NOMO-1 treated with dmso at 0.1 percent for 144 hours (cell line): ENCODE data around the gene TRMT11.
"Not testable (repeated sequence)": the region's sequence is repeated elsewhere in the genome, so short reads cannot be mapped to it uniquely, and the experiment has no call there.

Experiments
- DNase-seq: peaks from one replicate; lab custom pipeline; 2025; ENCODE audit not compliant: unreplicated experiment; lab: John Stamatoyannopoulos, UW

TRMT11 gene

GRCh38 chr6:125991653-125992052, 5.3 kb downstream of the TRMT11 start:
- DNase-seq, result no peak

DNA sequence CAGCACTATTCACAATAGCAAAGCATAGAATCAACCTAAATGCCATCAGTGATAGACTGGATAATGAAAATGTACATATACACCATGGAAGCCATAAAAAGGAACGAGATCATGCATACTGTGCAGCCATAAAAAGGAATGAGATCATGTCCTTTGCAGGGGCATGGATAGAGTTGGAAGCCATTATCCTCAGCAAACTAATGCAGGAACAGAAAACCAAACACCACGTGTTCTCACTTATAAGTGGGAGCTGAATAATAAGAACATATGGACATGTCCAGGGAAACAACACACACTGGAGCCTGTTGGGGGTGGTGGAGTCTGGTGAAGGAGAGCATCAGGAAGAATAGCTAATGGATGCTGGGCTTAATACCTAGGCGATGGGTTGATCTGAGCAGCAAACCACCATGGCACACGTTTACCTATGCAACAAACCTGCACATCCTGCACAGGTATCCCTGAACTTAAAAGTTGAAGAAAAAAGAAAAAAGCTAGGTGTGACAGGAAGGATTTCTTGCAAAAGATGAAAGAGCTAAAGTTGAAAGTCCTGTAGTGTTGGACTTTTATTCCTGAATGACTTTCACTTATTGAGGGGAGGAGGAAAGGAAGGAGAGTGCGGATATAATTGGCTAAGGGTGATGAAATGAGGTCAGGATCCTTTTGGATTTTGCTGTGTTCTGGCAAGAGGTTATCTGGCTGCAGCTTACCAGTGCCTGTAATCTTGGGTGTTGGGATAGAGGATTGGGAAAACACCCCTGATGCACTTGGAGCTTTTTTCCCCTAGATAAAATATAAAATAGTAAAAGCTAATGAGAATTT, 8.5 kb downstream of the TRMT11 start:
- DNase-seq, result no peak

GRCh38 chr6:125995972-125996580, 9.7 kb downstream of the TRMT11 start:
- DNase-seq, result peak; percentile 49

DNA sequence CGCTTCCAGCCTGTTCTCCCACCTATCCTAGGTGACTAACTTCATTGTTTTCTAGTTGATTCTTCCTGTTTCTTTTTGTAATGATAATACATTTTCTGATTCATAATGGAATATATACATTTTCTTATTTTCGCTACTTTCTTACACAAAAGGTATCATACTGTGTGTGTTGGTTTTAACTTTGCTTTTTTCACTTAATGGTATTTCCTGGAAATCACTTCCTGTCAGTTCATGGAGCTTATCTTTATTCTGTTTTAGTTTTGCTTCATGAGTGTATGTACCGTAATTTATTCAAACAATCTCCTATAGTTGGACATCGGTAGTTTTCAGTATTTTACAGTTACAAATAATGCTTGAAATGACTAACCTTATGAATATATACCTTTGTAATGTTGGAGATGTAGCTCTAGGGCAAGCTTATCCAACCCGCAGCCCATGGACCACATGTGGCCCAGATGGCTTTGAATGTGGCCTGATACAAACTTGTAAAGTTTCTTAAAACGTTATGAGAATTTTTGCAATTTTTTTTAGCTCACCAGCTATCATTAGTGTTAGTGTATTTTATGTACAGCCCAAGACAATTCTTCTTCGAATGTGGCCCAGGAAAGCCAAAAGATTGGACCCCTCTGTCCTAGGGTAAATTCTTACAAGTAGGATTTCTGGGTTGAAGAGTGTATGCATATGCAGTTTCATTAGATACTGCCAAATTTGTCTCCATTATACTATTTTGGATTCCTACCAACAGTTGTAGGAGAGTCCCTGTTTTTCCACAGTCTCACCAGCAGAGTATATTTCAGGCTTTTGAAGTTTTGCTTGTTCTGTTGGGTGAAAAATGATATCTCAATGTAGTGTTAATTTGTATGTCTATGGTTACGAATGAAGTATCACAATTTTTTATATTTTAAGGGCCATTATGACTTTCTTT, 16.7 kb downstream of the TRMT11 start:
- DNase-seq, result no peak

DNA sequence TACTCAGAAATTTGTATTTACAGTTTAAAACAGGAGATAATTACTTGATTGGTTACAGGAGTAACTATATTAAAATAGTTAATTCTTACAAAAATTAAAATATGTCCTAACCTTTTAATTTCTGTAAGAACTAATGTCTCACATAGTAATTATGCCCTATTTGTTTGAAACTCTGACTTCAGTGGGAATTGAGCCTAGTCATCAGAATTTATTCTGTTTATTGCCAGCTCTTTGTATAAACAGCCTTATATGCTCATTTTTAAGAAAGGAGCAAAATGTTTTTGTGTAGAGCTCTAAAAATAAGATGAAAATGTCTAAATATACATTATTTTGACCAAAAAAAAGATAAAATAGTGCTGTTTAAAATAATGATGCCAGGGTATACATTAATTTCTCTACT, 21.5 kb downstream of the TRMT11 start:
- DNase-seq, result no peak

GRCh38 chr6:126010040-126010439, 23.7 kb downstream of the TRMT11 start:
- DNase-seq, result no peak

DNA sequence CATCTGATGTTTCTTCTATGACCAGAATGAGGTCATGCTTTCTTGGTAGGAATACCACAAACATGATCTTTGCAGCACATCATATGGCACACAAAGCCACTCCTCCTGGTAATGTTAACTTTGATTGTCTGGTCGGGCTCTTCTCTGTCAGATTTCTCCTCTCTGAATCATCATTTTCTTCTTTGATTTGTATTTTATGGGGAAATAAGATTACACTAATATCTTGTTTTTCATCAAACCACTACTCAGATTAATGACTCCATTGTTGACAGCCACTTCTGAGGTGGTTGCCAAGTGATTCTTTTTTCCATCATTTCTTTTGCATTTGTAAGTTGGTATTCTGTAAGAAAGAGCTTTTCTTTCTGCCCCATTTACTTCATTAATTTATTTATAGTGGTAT, 29.5 kb downstream of the TRMT11 start:
- DNase-seq, result no peak

- no peak for DNase-seq
Observed at GRCh38 chr6:126016591-126016990, 30.3 kb downstream of the TRMT11 start.

- DNase-seq, result no peak
Observed at GRCh38 chr6:126017668-126018067, 31.3 kb downstream of the TRMT11 start.

DNA sequence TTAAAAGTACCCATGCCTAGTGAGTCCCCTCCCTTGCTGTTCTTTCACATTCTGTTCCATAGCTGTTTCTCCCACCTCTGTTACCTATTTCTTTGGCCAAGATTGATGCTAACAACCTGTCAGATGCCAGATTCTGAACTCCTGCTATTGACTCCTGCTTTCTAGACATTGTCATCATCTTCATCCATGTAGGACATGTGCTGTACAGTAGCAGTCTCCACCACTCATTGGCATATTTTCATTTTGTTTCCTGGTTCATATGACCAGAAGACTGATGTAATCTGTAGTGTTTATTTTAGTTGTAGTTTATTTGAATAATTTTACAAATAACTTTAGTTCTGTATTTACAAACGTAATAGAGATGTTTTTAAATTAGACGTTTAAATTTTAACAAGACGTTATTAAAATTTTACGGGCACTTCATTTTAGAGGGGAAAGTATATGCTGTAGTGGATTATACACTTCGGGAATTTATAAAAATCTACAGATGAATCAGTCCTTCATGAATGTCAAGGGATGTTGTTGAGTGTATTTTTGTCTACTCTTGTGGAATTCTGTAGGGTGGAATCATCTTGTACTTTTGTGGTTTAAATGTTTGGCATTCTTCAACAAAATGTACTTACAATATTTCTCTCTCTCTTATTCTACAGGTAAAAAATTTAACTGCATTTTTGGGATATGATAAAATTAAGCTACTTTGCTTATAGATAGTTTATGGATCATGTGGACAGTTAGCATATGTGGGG, 34.1 kb downstream of the TRMT11 start:
- no peak for DNase-seq

- DNase-seq, result not testable (repeated sequence)
Observed at GRCh38 chr6:126023474-126023873, 37.1 kb downstream of the TRMT11 start.

DNA sequence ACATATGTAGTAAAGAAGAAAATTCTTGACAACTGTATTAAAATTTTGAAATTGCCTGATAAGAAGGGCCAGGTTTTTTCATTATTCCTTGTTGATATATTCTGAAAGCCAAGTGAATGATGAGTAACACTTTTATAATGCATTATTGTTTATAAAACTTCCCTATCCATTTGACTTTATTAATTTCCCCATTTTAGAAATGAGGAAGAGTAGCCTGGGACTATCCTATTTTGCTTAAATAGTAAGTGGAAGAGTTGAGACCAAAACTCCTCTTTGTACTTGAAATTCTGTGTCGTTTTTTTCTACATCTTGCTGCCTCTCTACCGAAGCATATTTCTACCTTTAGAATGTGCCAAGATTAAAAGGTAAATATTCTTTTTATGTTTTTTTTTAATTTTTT, 39.7 kb downstream of the TRMT11 start:
- no peak for DNase-seq

GRCh38 chr6:126027601-126028000, 41.3 kb downstream of the TRMT11 start:
- no peak for DNase-seq

GRCh38 chr6:126030045-126030444, 43.7 kb downstream of the TRMT11 start:
- DNase-seq, result no peak

DNA sequence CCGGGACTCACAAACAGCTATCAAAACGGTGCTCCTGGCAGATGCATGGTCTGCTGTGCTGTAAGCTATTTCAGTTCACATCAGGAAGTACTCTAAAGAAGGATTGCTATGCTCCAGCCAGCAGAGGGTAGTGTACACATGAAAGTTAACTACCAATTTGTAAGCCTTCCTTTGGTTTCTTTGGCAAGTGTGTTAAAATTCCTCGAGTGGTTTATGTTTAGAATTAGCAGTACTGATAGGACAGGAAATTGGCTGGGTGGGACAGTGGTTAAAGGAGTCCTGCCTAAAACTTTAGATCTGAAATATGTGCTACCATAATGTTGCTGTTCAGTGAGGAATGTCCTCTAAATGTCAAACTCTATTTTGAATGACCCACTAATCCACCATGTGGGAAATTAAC, 47.4 kb downstream of the TRMT11 start:
- peak; percentile 4 for DNase-seq

GRCh38 chr6:126034656-126035055, 48.3 kb downstream of the TRMT11 start:
- DNase-seq, result no peak

- no peak for DNase-seq
Observed at GRCh38 chr6:126035764-126036163, 49.4 kb downstream of the TRMT11 start.

GRCh38 chr6:126038234-126038633, 51.9 kb downstream of the TRMT11 start:
- DNase-seq, result no peak

DNA sequence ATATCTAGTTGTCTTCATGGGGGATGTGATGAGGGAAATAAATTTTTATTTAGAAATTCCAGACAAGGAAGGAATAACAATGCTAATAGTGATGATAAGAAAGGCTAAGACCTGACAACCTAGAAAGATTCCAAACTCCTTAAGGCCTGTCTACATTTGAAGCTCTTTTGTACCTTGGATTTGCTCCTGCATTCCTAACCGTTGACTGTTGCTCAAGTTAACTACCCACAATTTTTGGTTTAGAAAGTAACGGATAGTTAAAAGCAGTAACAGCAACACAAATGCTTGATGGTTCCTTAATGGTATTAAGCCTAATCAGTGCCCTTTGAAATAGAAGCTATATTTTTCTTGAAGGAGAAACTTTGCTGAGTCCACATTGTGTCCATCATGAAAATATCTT, 52.9 kb downstream of the TRMT11 start:
- DNase-seq, result no peak

DNA sequence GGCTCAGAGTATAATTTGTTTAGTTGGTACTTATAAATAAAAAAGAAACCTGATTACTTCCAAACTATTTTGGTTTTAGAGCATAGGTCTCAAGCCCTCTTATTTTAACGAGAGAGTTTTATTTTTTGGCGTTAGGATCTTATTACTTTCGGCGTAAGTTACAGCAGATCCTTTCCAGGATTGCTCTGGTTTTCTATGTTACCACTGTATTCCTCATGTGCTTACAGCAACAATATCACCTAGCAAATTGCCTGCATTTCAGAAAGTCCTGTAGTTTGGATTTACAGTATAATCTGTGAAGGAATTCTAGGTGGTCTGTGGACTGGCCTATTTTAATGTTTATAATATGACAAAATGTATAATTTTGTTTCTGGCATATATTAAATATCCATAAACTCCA, 54.1 kb downstream of the TRMT11 start:
- DNase-seq, result no peak

- DNase-seq, result peak; percentile 63
Observed at GRCh38 chr6:126040826-126041225, 54.5 kb downstream of the TRMT11 start.
